ENCODE results near the gene SGK2. TPM values are rescaled to one million over a fixed set of nuclear protein-coding genes. Genes with fewer than 3 reads are reported as not detected.

The SGK2 gene
- total and polyA plus RNA-seq, 2 of the 13 experiments (the other 11 are each of a cell fraction or from before 2014, with no cell fraction given): 6.2 to 29.4 TPM

DNA sequence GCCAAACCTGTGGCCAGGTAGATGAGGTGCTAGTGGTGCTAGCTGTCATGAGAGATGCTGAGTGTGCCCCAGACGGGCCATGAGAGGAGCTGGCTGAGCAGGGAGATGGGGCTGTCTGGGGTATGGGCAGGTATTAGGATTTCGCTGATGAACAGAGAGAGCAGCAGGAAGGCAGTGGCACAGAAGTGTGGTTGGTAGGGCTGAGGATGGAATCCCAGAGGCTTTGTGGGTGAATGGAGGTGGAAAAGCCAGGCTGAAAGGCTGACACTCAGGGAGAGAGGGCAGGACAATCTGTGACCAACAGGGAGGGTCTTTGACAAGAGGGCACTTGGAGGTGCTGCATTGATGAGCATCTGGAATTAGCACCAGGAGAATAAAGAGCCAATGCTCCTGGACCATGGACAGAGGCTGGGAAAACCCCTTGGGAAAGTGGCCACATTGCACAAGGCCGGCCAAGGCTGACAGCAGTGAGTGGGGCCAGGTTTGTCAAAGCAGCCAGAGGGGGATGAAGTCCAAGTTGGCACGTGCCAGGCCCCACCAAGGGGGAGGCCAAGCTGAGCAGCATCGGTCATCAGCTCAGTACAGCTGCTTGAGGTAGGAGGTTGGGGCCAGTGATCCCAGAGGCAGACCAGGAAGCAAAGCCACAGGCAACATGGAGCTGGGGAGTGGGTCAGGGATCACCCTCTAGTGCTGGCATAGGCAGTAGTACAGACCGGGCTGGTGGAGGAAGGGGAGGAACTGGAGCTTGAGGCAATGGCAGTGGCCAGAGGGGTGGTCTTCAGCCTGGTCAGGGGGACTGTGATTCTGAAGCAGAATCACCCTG lies 19.7 kb upstream of the SGK2 start (continued):
- TF ChIP-seq, protein P1, sequence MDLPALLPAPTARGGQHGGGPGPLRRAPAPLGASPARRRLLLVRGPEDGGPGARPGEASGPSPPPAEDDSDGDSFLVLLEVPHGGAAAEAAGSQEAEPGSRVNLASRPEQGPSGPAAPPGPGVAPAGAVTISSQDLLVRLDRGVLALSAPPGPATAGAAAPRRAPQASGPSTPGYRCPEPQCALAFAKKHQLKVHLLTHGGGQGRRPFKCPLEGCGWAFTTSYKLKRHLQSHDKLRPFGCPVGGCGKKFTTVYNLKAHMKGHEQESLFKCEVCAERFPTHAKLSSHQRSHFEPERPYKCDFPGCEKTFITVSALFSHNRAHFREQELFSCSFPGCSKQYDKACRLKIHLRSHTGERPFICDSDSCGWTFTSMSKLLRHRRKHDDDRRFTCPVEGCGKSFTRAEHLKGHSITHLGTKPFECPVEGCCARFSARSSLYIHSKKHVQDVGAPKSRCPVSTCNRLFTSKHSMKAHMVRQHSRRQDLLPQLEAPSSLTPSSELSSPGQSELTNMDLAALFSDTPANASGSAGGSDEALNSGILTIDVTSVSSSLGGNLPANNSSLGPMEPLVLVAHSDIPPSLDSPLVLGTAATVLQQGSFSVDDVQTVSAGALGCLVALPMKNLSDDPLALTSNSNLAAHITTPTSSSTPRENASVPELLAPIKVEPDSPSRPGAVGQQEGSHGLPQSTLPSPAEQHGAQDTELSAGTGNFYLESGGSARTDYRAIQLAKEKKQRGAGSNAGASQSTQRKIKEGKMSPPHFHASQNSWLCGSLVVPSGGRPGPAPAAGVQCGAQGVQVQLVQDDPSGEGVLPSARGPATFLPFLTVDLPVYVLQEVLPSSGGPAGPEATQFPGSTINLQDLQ (CRISPR knock-in tag; IDR thresholded peaks at IDR 0.05): 0 out of 2 replicates have a peak, but pooled peaks have one; percentile 26
- TF ChIP-seq, protein P2, sequence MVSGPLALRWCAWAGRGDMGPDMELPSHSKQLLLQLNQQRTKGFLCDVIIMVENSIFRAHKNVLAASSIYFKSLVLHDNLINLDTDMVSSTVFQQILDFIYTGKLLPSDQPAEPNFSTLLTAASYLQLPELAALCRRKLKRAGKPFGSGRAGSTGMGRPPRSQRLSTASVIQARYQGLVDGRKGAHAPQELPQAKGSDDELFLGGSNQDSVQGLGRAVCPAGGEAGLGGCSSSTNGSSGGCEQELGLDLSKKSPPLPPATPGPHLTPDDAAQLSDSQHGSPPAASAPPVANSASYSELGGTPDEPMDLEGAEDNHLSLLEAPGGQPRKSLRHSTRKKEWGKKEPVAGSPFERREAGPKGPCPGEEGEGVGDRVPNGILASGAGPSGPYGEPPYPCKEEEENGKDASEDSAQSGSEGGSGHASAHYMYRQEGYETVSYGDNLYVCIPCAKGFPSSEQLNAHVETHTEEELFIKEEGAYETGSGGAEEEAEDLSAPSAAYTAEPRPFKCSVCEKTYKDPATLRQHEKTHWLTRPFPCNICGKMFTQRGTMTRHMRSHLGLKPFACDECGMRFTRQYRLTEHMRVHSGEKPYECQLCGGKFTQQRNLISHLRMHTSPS (CRISPR knock-in tag; IDR thresholded peaks at IDR 0.05; ENCODE audit: low read depth): peak; percentile 94
- TF ChIP-seq ZNF563 (CRISPR knock-in tag; IDR thresholded peaks at IDR 0.05) (peak; percentile 41; the same call in 1 of the 2 replicates), ZNF670 (CRISPR knock-in tag; IDR thresholded peaks at IDR 0.05; ENCODE audit: borderline replicate concordance) (0 out of 2 replicates have a peak, but pooled peaks have one; percentile 64), ZFP90 (CRISPR knock-in tag; IDR thresholded peaks at IDR 0.05; ENCODE audit: borderline replicate concordance) (0 out of 2 replicates have a peak, but pooled peaks have one; percentile 71), ZNF10 (CRISPR knock-in tag; IDR thresholded peaks at IDR 0.05; ENCODE audit: borderline replicate concordance, low read depth) (no peak), FOSL2 (CRISPR knock-in tag; IDR thresholded peaks at IDR 0.05) (peak; percentile 35), ZNF746 (CRISPR knock-in tag; IDR thresholded peaks at IDR 0.05) (no peak), JUND (CRISPR knock-in tag; IDR thresholded peaks at IDR 0.05) (0 out of 2 replicates have a peak, but pooled peaks have one; percentile 47), KLF13 (CRISPR knock-in tag; IDR thresholded peaks at IDR 0.05) (no peak), MTA3 (CRISPR knock-in tag; IDR thresholded peaks at IDR 0.05) (no peak), REL (CRISPR knock-in tag; conservative IDR thresholded peaks at IDR 0.05) (peak; percentile 37; the same call in 1 of the 2 replicates), TEAD3 (CRISPR knock-in tag; optimal IDR thresholded peaks at IDR 0.05; ENCODE audit: borderline replicate concordance) (peak; percentile 25), REPIN1 (CRISPR knock-in tag; IDR thresholded peaks at IDR 0.05; ENCODE audit: borderline replicate concordance, low read depth) (peak; percentile 72; the same call in 1 of the 2 replicates), ZNF451 (CRISPR knock-in tag; IDR thresholded peaks at IDR 0.05) (no peak; the same call in 1 of the 2 replicates)
- TF ChIP-seq, protein P3, sequence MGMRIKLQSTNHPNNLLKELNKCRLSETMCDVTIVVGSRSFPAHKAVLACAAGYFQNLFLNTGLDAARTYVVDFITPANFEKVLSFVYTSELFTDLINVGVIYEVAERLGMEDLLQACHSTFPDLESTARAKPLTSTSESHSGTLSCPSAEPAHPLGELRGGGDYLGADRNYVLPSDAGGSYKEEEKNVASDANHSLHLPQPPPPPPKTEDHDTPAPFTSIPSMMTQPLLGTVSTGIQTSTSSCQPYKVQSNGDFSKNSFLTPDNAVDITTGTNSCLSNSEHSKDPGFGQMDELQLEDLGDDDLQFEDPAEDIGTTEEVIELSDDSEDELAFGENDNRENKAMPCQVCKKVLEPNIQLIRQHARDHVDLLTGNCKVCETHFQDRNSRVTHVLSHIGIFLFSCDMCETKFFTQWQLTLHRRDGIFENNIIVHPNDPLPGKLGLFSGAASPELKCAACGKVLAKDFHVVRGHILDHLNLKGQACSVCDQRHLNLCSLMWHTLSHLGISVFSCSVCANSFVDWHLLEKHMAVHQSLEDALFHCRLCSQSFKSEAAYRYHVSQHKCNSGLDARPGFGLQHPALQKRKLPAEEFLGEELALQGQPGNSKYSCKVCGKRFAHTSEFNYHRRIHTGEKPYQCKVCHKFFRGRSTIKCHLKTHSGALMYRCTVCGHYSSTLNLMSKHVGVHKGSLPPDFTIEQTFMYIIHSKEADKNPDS (CRISPR knock-in tag; IDR thresholded peaks at IDR 0.05): peak; percentile 77; the same call in 1 of the 2 replicates
- TF ChIP-seq, protein P4, sequence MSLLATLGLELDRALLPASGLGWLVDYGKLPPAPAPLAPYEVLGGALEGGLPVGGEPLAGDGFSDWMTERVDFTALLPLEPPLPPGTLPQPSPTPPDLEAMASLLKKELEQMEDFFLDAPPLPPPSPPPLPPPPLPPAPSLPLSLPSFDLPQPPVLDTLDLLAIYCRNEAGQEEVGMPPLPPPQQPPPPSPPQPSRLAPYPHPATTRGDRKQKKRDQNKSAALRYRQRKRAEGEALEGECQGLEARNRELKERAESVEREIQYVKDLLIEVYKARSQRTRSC (CRISPR knock-in tag; IDR thresholded peaks at IDR 0.05; ENCODE audit: low read depth): no peak; the same call in 1 of the 2 replicates

Measured in HepG2 (cell line).